H7 (cell line): ENCODE measurements around the gene TENM4. TPM values are rescaled to one million over a fixed set of nuclear protein-coding genes. Genes with fewer than 3 reads are reported as not detected.
"Not testable (repeated sequence)": the region's sequence is repeated elsewhere in the genome, so short reads cannot be mapped to it uniquely, and the experiment has no call there.

Experiments
- DNase-seq: peaks from one replicate; pipeline ENCODE4 v3.0.0; 2012
- H3K27me3 ChIP-seq: 2 replicates; pipeline ENCODE4 v1.6.0; 2011; ENCODE audit warnings: mild to moderate bottlenecking, low read length; ENCODE audit not compliant: control insufficient read depth, insufficient read depth
- H3K36me3 ChIP-seq: replicated peaks from 2 replicates; pipeline ENCODE4 v1.5.1; 2011; ENCODE audit warnings: low read length; ENCODE audit not compliant: control insufficient read depth, insufficient read depth
- H3K4me3 ChIP-seq: 2 replicates; pipeline ENCODE4 v1.5.1; 2011; ENCODE audit warnings: low read depth, mild to moderate bottlenecking, control low read depth, low read length, moderate library complexity; ENCODE audit not compliant: insufficient read depth
- total RNA-seq: library from RNA; depleted of rRNA; stranded (reverse); fragments of >200 nt; shearing (Covaris generic); gene quantifications from 2 replicates; pipeline ENCODE4 v1.2.3, GENCODE V29; 2014

Gene TENM4
- total RNA-seq, 1 experiment from 2014 or later: 29.6 TPM

- H3K27me3 ChIP-seq: no peaks in the 10 kb centered on the region
- no peaks in the 10 kb centered on the region for H3K36me3 ChIP-seq
- no peak for DNase-seq
- no peak overlapping the region for H3K4me3 ChIP-seq
These were observed 607.6 kb downstream of the TENM4 start for GRCh38 chr11:78833237-78833636.

GRCh38 chr11:78832226-78832947 lies 608.4 kb downstream of the TENM4 start:
- H3K27me3 ChIP-seq: no peaks in the 10 kb centered on the region
- no peaks in the 10 kb centered on the region for H3K36me3 ChIP-seq
- no peak for DNase-seq
- H3K4me3 ChIP-seq: no peak overlapping the region

- H3K36me3 ChIP-seq: no peaks in the 10 kb centered on the region
- DNase-seq: no peak
These were observed 609.3 kb downstream of the TENM4 start for GRCh38 chr11:78831571-78831970.

GRCh38 chr11:78830277-78830819 lies 610.5 kb downstream of the TENM4 start:
- no peak overlapping the region for H3K4me3 ChIP-seq
- no peaks in the 10 kb centered on the region for H3K36me3 ChIP-seq
- H3K27me3 ChIP-seq: no peaks in the 10 kb centered on the region
- DNase-seq: no peak

More at GRCh38 chr11:78831571-78831970, 609.3 kb downstream of the TENM4 start:
- H3K4me3 ChIP-seq: no peak overlapping the region
- H3K27me3 ChIP-seq: no peaks in the 10 kb centered on the region

- Histone ChIP-seq H3K4me3 (no peak overlapping the region), H3K36me3 (no peaks in the 10 kb centered on the region), H3K27me3 (no peaks in the 10 kb centered on the region)
- no peak for DNase-seq
These were observed 611.7 kb downstream of the TENM4 start for GRCh38 chr11:78829146-78829545.

- DNase-seq: no peak
- H3K27me3 ChIP-seq: no peaks in the 10 kb centered on the region
- H3K4me3 ChIP-seq: no peak overlapping the region
- H3K36me3 ChIP-seq: no peaks in the 10 kb centered on the region
These were observed 612.2 kb downstream of the TENM4 start for GRCh38 chr11:78828676-78829075.

- not testable (repeated sequence) for DNase-seq
These were observed 613.5 kb downstream of the TENM4 start for GRCh38 chr11:78827291-78827690.

GRCh38 chr11:78825591-78826020 lies 615.2 kb downstream of the TENM4 start:
- no peak for DNase-seq
- Histone ChIP-seq H3K36me3 (no peaks in the 10 kb centered on the region), H3K4me3 (no peak overlapping the region), H3K27me3 (no peaks in the 10 kb centered on the region)

More at GRCh38 chr11:78827291-78827690, 613.5 kb downstream of the TENM4 start:
- H3K36me3 ChIP-seq, H3K4me3 ChIP-seq, H3K27me3 ChIP-seq: not testable (repeated sequence)

GRCh38 chr11:78823588-78823987 lies 617.2 kb downstream of the TENM4 start:
- Histone ChIP-seq H3K27me3 (no peaks in the 10 kb centered on the region), H3K36me3 (no peaks in the 10 kb centered on the region), H3K4me3 (no peak overlapping the region)
- no peak for DNase-seq

- no peaks in the 10 kb centered on the region for H3K36me3 ChIP-seq
- H3K4me3 ChIP-seq: no peak overlapping the region
- DNase-seq: no peak
- H3K27me3 ChIP-seq: no peaks in the 10 kb centered on the region
These were observed 617.9 kb downstream of the TENM4 start for GRCh38 chr11:78822931-78823423.

GRCh38 chr11:78821371-78822306 lies 619.2 kb downstream of the TENM4 start:
- no peak for DNase-seq
- H3K36me3 ChIP-seq: no peaks in the 10 kb centered on the region
- no peaks in the 10 kb centered on the region for H3K27me3 ChIP-seq

GRCh38 chr11:78820741-78821140 lies 620.1 kb downstream of the TENM4 start:
- no peaks in the 10 kb centered on the region for H3K36me3 ChIP-seq
- DNase-seq: no peak

More at GRCh38 chr11:78821371-78822306, 619.2 kb downstream of the TENM4 start:
- no peak overlapping the region for H3K4me3 ChIP-seq

GRCh38 chr11:78818201-78818600 lies 622.6 kb downstream of the TENM4 start:
- DNase-seq: no peak
- H3K4me3 ChIP-seq: no peak overlapping the region
- no peaks in the 10 kb centered on the region for H3K36me3 ChIP-seq

More at GRCh38 chr11:78820741-78821140, 620.1 kb downstream of the TENM4 start:
- Histone ChIP-seq H3K27me3 (no peaks in the 10 kb centered on the region), H3K4me3 (no peak overlapping the region)

GRCh38 chr11:78815831-78816230 lies 625.0 kb downstream of the TENM4 start:
- DNase-seq: no peak
- Histone ChIP-seq H3K4me3 (no peak overlapping the region), H3K27me3 (no peaks in the 10 kb centered on the region), H3K36me3 (no peaks in the 10 kb centered on the region)

More at GRCh38 chr11:78818201-78818600, 622.6 kb downstream of the TENM4 start:
- H3K27me3 ChIP-seq: no peaks in the 10 kb centered on the region
